NCI-H510A (cell line): ENCODE data around the gene ZNF512.

Experiments used
- DNase-seq: peaks from one replicate; lab custom pipeline; 2025; lab: John Stamatoyannopoulos, UW

Gene ZNF512

DNA sequence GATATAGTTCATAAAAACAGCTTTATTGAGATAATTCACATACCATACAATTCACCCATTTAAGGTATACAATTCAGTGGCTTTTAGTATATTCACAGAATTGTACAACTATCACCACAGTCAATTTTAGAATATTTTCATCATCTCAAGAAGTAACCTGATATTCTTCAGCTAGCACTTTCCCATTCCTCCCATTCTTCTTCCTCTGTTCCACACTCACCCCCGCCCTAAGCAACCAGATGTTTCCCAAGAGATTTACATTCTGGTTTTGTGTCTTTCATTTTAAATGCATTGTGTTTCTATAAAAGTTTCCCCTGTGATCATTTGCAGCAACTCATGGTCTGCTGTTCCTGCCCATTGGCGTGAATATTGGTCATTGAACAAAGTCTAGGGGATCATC lies 51.4 kb downstream of the ZNF512 start:
- no peak for DNase-seq

DNA sequence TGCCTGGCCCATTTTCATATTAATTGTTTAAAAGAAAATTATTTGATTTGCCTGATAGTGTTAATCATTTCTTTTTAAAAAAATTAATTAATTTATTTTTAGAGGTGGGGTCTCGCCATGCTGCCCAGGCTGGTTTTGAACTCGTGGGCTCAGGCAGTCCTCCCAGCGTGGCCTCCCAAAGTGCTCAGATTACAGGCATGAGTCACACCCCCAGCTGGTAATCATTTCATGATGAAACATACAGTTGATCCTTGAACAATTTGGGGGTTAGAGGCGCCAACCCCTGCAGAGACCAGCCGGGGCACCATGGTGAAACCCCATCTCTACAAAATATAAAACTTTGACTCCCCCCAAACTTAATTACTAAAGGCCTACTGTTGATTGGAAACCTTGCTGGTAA lies 53.9 kb downstream of the ZNF512 start:
- no peak for DNase-seq

DNA sequence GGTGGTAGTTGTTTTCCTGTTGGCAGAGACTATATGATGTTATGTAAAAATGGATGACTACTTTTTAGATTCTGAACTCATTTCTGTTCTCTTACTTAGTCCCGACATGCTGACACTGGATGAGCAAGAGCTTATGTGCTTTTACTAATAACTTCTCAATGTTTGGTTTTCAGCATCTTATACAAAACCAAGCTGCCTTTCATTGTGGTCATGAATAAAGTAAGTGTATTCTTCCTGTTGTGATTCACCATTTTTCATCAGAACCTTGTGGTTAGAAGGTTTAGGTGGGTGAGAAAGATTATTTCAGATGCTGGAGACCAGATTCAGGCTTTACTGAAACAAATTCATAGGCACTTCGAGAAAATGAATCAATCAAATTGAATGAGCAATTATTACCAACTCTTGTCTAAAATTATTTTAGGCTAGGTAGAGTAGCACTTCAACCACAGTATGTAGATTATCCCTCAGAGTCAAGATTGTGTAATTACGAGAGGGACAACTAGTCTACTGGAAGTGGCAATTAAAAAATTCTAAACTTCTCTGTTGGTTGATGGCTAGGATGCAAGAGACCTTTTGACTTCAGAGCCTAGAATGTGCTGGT lies 55.3 kb downstream of the ZNF512 start:
- DNase-seq = no peak

GRCh38 chr2:27638709-27639108 lies 55.9 kb downstream of the ZNF512 start:
- no peak for DNase-seq

DNA sequence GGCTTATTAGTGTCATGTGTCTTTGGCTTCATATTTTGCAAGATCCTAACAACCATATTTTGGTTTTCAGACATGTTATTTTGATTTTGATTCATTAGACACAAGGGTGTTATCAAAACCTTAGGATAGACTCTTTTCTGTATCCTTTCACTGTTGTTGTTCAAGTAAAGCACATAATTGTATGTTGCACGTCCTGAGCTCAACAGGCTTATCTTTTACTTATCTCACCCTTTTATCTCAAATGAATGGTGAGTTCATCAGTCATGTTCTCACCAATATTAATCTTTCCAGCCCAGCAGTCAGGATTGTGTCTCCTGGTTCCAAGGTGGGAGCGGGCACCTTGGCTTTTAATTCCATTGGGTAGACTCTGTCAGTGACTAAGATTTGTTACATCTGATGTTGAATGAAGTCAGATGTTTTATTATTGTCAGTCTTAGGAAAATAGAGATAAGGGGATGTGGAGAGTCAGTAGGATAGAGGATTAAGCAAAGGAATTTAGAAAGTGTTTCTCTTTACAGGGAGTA lies 57.9 kb downstream of the ZNF512 start:
- no peak for DNase-seq

DNA sequence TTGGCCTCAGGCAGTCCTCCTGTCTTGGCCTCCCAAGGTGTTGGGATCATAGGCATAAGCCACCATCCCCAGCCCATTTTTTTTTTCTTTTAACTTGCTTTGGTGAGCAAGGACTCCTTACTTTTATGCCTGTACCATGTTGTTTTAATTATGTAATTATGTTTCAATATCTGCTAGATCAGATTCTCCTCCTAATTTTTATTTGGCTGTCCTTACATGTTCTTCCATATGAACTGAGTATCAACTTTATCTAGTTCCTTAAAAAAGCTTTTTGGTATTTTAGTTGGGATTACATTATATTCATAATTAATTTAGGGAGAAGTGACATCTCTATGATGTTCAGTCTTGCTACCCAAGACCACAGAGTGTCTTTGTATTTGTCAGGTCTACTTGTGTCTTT lies 62.4 kb downstream of the ZNF512 start:
- no peak for DNase-seq

DNA sequence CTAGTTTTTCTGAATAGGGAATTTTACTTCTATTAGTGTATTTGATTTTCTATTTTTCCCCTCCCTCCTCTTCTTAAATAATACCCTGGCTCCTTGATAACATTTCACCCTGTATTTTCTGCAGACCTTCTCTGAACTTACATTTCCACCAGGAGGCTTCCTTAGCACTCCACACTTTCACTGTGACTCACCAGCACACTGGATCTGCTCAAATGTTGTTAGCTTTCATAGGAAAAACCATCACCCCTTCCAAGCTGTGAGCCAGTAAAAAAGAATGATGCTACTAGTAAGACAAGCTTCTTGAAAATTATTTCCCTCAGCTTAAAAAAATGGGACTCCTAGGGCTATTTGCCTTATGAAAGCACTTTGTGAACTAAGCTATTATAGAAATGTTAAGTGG lies 64.4 kb downstream of the ZNF512 start:
- no peak for DNase-seq

GRCh38 chr2:27647737-27648136 lies 64.9 kb downstream of the ZNF512 start:
- DNase-seq = no peak

- DNase-seq = no peak
These were observed 68.2 kb downstream of the ZNF512 start for GRCh38 chr2:27651056-27651455.

- no peak for DNase-seq
These were observed 69.5 kb downstream of the ZNF512 start for GRCh38 chr2:27652341-27652740.

- DNase-seq = no peak
These were observed 69.9 kb downstream of the ZNF512 start for GRCh38 chr2:27652790-27653189.

GRCh38 chr2:27653397-27653796 lies 70.6 kb downstream of the ZNF512 start:
- DNase-seq = no peak

DNA sequence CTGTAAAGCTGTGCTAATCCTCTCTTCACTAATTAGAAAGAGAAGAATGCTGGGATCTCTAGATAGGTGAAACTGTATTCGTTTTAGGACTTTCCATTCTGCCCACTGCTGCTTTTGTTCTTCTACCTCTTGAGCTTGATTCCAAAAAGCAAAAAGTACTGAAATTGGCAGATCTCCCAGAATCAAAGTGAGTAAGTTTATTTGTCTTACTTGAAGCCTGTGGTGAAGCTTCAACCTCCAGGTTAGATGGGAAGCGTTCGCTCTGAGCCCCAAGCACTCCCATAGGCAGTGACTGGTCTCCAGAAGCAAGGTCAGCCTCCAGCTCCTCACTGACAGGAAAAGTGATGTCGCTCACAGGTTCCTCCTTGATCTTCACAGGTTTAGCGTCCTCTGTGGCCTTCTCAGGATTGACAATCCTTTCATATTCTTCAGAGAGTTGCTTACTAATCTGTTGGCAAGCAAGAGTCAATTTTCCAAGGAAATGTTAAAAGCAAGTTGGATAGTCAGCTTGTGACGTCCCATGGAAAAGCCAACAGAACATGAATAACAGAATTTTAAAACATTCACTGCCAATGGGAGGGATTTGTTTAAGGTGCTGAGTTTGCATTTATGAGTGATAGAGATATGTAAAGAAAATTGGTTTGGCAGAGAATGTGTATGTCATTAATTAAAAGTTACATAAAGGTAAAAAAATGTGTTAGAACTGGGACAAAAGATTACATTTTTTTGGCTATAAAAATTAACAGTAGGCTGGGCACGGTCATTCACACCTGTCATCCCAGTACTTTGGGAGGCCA lies 72.5 kb downstream of the ZNF512 start:
- DNase-seq = no peak

GRCh38 chr2:27661371-27661770 lies 78.5 kb downstream of the ZNF512 start:
- no peak for DNase-seq

DNA sequence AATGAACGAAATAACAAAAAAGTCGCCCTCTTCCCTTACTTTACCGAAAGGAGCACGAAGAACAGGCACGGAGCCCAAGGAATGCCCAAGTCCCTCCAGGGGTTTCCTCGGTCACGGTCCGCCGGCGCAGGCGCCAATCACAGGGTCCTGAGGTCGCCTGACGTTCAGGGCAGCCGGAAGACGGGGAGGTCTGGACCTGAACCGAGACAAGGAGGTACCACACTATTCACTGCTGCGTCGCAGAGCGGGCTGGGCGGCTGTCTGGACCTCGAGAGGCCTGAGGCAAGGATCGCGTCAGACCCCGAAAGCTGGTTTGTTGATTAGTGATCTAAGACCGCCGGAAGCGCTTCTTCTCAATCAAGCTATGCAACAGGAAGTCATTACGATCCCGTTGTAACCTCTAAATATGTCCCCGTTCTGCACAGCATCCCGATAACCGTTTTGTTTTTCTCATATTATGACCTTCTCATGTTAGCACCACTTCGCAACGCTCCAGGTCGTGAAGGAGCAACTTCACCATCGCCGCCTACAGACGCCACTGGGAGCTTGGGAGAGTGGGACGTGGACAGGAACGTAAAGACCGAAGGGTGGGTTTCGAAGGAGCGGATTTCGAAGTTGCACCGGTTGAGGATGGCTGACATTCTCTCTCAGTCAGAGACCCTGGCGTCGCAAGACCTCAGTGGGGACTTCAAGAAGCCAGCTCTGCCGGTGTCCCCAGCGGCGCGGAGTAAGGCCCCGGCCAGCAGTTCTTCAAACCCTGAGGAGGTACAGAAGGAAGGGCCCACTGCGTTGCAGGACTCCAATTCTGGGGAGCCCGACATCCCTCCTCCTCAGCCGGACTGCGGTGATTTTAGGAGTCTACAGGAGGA lies 80.7 kb downstream of the ZNF512 start, which contains the start of the genes SLC4A1AP and SUPT7L:
Gene SLC4A1AP, plus strand, starts transcription at position 605 of the 869 bp plus-strand sequence. Its CDS starts 26 bp downstream, at position 631.
Gene SUPT7L, minus strand, starts transcription at position 330 of the 869 bp plus-strand sequence. CDS start 1,422 bp downstream, outside the sequence.
- peak; percentile 74 for DNase-seq

- DNase-seq = no peak
These were observed 81.3 kb downstream of the ZNF512 start for GRCh38 chr2:27664154-27664574.

DNA sequence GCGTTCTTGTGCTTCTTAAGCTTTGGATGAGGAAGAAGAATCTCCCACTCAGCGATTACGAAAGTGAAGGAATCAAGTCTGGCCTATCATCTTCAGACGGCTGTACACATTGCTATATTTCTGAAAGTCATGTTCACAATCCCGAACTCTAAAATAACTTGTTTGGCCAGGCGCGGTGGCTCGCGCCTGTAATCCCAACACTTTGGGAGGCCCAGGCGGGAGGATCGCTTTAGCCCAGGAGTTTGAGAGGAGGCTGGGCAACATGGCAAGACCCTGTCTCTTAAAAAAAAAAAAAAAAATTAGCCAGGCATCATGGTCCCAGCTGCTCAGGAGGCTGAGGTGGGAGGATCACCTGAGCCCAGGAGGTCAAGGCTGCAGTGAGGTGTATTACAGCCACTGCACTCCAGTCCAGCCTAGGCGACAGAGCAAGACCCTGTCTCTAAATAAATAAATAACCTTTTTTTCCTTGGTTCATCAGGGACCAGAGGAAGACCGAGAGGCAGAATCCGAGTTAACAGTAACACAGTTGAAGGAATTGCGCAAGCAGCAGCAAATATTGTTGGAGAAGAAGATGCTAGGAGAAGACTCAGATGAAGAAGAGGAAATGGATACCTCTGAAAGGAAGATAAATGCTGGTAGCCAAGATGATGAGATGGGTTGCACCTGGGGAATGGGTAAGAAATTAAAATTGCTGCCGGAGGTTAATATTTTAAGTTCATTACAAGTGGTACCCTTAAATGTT lies 82.0 kb downstream of the ZNF512 start:
- no peak for DNase-seq

- DNase-seq = no peak
These were observed 84.6 kb downstream of the ZNF512 start for GRCh38 chr2:27667446-27667845.

GRCh38 chr2:27671235-27671634 lies 88.4 kb downstream of the ZNF512 start:
- no peak for DNase-seq
